ENCODE data around the gene PRKRA.

GRCh38 chr2:178388287-178388686, 62.7 kb downstream of the PRKRA start:
- TF ChIP-seq POLR2AphosphoS5 (IDR thresholded peaks at IDR 0.05; ENCODE audit: low read depth, low read length) = no peak
- TF ChIP-seq POLR2A (IDR thresholded peaks at IDR 0.05; ENCODE audit: low read depth, low read length) = no peak
- TF ChIP-seq TAF1 (IDR thresholded peaks at IDR 0.05; ENCODE audit: low read depth, low read length) = no peak
- no peak for TF ChIP-seq PAX5 (IDR thresholded peaks at IDR 0.05; ENCODE audit: insufficient read depth, low read length, severe bottlenecking)
- TF ChIP-seq SPI1 (IDR thresholded peaks at IDR 0.05; ENCODE audit: low read depth, low read length) = no peak
- no peak for TF ChIP-seq POU2F2 (IDR thresholded peaks at IDR 0.05; ENCODE audit: low read depth, low read length)
